Endothelial cell (in vitro differentiated cells): ENCODE measurements around the gene MTIF3. TPM values are rescaled to one million over a fixed set of nuclear protein-coding genes. Genes with fewer than 3 reads are reported as not detected.

Experiments used
- DNase-seq: peaks from one replicate; pipeline ENCODE4 v3.0.0; 2021; ENCODE audit warnings: low spot score
- H3K27ac Mint-ChIP-seq: one replicate; pipeline ENCODE4 v1.8.0; 2021; ENCODE audit warnings: mixed read lengths, inconsistent platforms; ENCODE audit not compliant: unreplicated experiment
- H3K27me3 Mint-ChIP-seq: one replicate; pipeline ENCODE4 v1.8.0; 2021; ENCODE audit warnings: mild to moderate bottlenecking, moderate library complexity, mixed read lengths, inconsistent platforms; ENCODE audit not compliant: unreplicated experiment
- H3K36me3 Mint-ChIP-seq: one replicate; pipeline ENCODE4 v1.8.0; 2021; ENCODE audit warnings: mild to moderate bottlenecking, low read depth, mixed read lengths, inconsistent platforms; ENCODE audit not compliant: unreplicated experiment
- H3K4me1 Mint-ChIP-seq: one replicate; pipeline ENCODE4 v1.8.0; 2021; ENCODE audit warnings: mild to moderate bottlenecking, mixed read lengths, inconsistent platforms; ENCODE audit not compliant: unreplicated experiment
- H3K4me3 Mint-ChIP-seq: one replicate; pipeline ENCODE4 v1.8.0; 2021; ENCODE audit warnings: mild to moderate bottlenecking, mixed read lengths, inconsistent platforms; ENCODE audit not compliant: unreplicated experiment
- H3K9me3 Mint-ChIP-seq: one replicate; pipeline ENCODE4 v1.8.0; 2021; ENCODE audit warnings: mixed read lengths, inconsistent platforms; ENCODE audit not compliant: unreplicated experiment
- CTCF ChIP-seq: fragments of 200-600 bp; sonication (generic); IDR thresholded peaks from one replicate; pipeline ENCODE4 v1.5.0; 2021; ENCODE audit warnings: antibody characterized with exemption; ENCODE audit not compliant: unreplicated experiment
- total RNA-seq: library from RNA; stranded (reverse); fragmentation: NEBNext Ultra II Directional; extraction: Animal tissue kit (Norgen Biotek cat#: 25700); gene quantifications from one replicate; pipeline ENCODE4 v1.2.1, GENCODE V29; 2021; ENCODE audit not compliant: unreplicated experiment

The MTIF3 gene
- total RNA-seq, 1 donor from 2014 or later, result 51.2 TPM

- no peak for TF ChIP-seq CTCF
- no peak overlapping the region for H3K4me3 Mint-ChIP-seq
- H3K27me3 Mint-ChIP-seq, result peaks cover 3% of the 10 kb centered on the region
Measured at GRCh38 chr13:27495551-27495950, 45.2 kb upstream of the MTIF3 start.

GRCh38 chr13:27493981-27494380 is 43.6 kb upstream of the MTIF3 start:
- Mint-ChIP-seq H3K27me3 (no peaks in the 10 kb centered on the region), H3K4me3 (no peak overlapping the region), H3K27ac (no peak overlapping the region), H3K9me3 (no peaks in the 10 kb centered on the region), H3K4me1 (peaks cover 4% of the 10 kb centered on the region), H3K36me3 (no peaks in the 10 kb centered on the region)
- DNase-seq, result no peak
- no peak for TF ChIP-seq CTCF

More at GRCh38 chr13:27495551-27495950, 45.2 kb upstream of the MTIF3 start:
- H3K36me3 Mint-ChIP-seq, result no peaks in the 10 kb centered on the region
- H3K4me1 Mint-ChIP-seq, result peaks cover 4% of the 10 kb centered on the region
- DNase-seq, result no peak
- no peak overlapping the region for H3K27ac Mint-ChIP-seq
- no peaks in the 10 kb centered on the region for H3K9me3 Mint-ChIP-seq

GRCh38 chr13:27489456-27489855 is 39.1 kb upstream of the MTIF3 start:
- no peaks in the 10 kb centered on the region for H3K9me3 Mint-ChIP-seq
- H3K27me3 Mint-ChIP-seq, result no peaks in the 10 kb centered on the region
- H3K36me3 Mint-ChIP-seq, result no peaks in the 10 kb centered on the region
- peaks cover 4% of the 10 kb centered on the region for H3K4me1 Mint-ChIP-seq
- no peak for DNase-seq
- no peak overlapping the region for H3K27ac Mint-ChIP-seq
- no peak overlapping the region for H3K4me3 Mint-ChIP-seq
- no peak for TF ChIP-seq CTCF

DNA sequence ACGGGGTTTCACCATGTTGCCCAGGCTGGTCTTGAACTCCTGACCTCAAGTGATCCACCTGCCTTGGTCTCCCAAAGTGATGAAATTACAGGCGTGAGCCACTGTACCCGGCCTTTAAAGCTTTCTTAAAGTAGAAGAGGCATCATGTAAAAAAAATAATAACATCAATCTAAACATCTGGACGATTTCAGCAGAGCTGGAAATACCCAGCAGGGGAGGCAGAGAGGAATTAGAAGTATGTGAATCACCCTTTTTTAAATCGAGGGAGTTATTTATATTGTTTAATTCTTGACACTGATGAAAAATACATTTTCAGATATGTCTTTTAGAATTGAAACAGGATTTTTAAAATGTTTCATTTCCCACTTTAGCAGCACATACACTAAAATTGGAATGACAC is 37.4 kb upstream of the MTIF3 start:
- no peak for TF ChIP-seq CTCF
- no peaks in the 10 kb centered on the region for H3K36me3 Mint-ChIP-seq

GRCh38 chr13:27483421-27483820 is 33.1 kb upstream of the MTIF3 start:
- Mint-ChIP-seq H3K27ac (no peak overlapping the region), H3K4me1 (no peaks in the 10 kb centered on the region), H3K27me3 (no peaks in the 10 kb centered on the region), H3K9me3 (no peaks in the 10 kb centered on the region), H3K4me3 (no peak overlapping the region), H3K36me3 (no peaks in the 10 kb centered on the region)
- DNase-seq, result no peak
- no peak for TF ChIP-seq CTCF

More for the DNA sequence above, 37.4 kb upstream of the MTIF3 start:
- no peaks in the 10 kb centered on the region for H3K9me3 Mint-ChIP-seq
- no peak overlapping the region for H3K27ac Mint-ChIP-seq
- DNase-seq, result no peak
- peaks cover 4% of the 10 kb centered on the region for H3K4me1 Mint-ChIP-seq
- no peak overlapping the region for H3K4me3 Mint-ChIP-seq
- H3K27me3 Mint-ChIP-seq, result no peaks in the 10 kb centered on the region
